IMR-90 (cell line): ENCODE results near the gene CEL. TPM values are rescaled to one million over a fixed set of nuclear protein-coding genes. Genes with fewer than 3 reads are reported as not detected.

Experiments used
- ATAC-seq: fragments of 200-7000 bp; cut with Tn5 transposase; 2 replicates; pipeline ENCODE4 v1.9.1; 2020; ENCODE audit warnings: low read depth, mild to moderate bottlenecking, moderate library complexity
- BruUV-seq: library from RNA; stranded (reverse); fragments of 400-500 nt; replicated peaks from 2 replicates; lab custom pipeline; 2021; lab: Mats Ljungman, UMichigan
- CTCF ChIA-PET: fragments of 300-600 bp; formaldehyde crosslinking; extraction: SDS; loops from one replicate; lab custom pipeline; 2021; ENCODE audit warnings: antibody characterized with exemption; lab: Yijun Ruan, JAX
- POLR2A ChIA-PET: fragments of 300-600 bp; sonication (Branson Sonifier 250); formaldehyde crosslinking; loops from one replicate; lab custom pipeline; 2022; ENCODE audit warnings: antibody characterized with exemption; ENCODE audit not compliant: unreplicated experiment; lab: Charles Lee
- DNase-seq: peaks from one replicate; pipeline ENCODE4 v3.0.0; 2013
- H2AFZ ChIP-seq: replicated peaks from 2 replicates; pipeline ENCODE3; 2013; ENCODE audit warnings: low read length, mild to moderate bottlenecking; ENCODE audit not compliant: poor library complexity
- H2AK5ac ChIP-seq: 2 replicates; pipeline ENCODE4 v1.6.1; 2013; ENCODE audit warnings: low read depth, low read length, inconsistent platforms
- H2AK9ac ChIP-seq: replicated peaks from 2 replicates; pipeline ENCODE3; 2013; ENCODE audit warnings: mild to moderate bottlenecking, low read depth, low read length, moderate library complexity; ENCODE audit not compliant: poor library complexity
- H2BK120ac ChIP-seq: 2 replicates; pipeline ENCODE4 v1.6.1; 2013; ENCODE audit warnings: low read depth, low read length, inconsistent platforms
- H2BK15ac ChIP-seq: 3 replicates; pipeline ENCODE4 v1.6.1; 2013; ENCODE audit warnings: low read depth, low read length, inconsistent platforms
- H2BK20ac ChIP-seq: 2 replicates; pipeline ENCODE4 v1.6.1; 2013; ENCODE audit warnings: low read depth, mild to moderate bottlenecking, inconsistent platforms, low read length, moderate library complexity
- H2BK5ac ChIP-seq: 2 replicates; pipeline ENCODE4 v1.6.1; 2013; ENCODE audit warnings: mild to moderate bottlenecking, low read depth, low read length, inconsistent platforms; ENCODE audit not compliant: poor library complexity, severe bottlenecking
- H3K14ac ChIP-seq: replicated peaks from 2 replicates; pipeline ENCODE4 v1.6.1; 2013; ENCODE audit warnings: low read depth, low read length, inconsistent platforms
- H3K18ac ChIP-seq: 2 replicates; pipeline ENCODE4 v1.6.1; 2013; ENCODE audit warnings: low read depth, low read length, control low read depth
- H3K23ac ChIP-seq: 2 replicates; pipeline ENCODE4 v1.6.1; 2013; ENCODE audit warnings: low read depth, low read length, inconsistent platforms
- H3K27ac ChIP-seq: 2 replicates; pipeline ENCODE4 v1.5.1; 2013; ENCODE audit warnings: mild to moderate bottlenecking, control low read depth, low read length; ENCODE audit not compliant: insufficient read depth
- H3K27me3 ChIP-seq: 2 replicates; pipeline ENCODE4 v1.6.1; 2013; ENCODE audit warnings: low read length; ENCODE audit not compliant: control insufficient read depth, insufficient read depth
- H3K36me3 ChIP-seq: 2 replicates; pipeline ENCODE4 v1.6.1; 2013; ENCODE audit warnings: low read length, mixed read lengths; ENCODE audit not compliant: control insufficient read depth, insufficient read depth
- H3K4ac ChIP-seq: 2 replicates; pipeline ENCODE4 v1.6.1; 2013; ENCODE audit warnings: low read depth, low read length, inconsistent platforms
- H3K4me1 ChIP-seq: 2 replicates; pipeline ENCODE4 v1.6.1; 2013; ENCODE audit warnings: low read length, mixed read lengths; ENCODE audit not compliant: control insufficient read depth, insufficient read depth
- H3K4me2 ChIP-seq: 2 replicates; pipeline ENCODE4 v1.6.1; 2013; ENCODE audit warnings: low read depth, mild to moderate bottlenecking, control low read depth, low read length, moderate library complexity
- H3K4me3 ChIP-seq: 2 replicates; pipeline ENCODE4 v1.5.1; 2013; ENCODE audit warnings: low read depth, mild to moderate bottlenecking, control low read depth, low read length, moderate library complexity; ENCODE audit not compliant: insufficient read depth
- H3K56ac ChIP-seq: 2 replicates; pipeline ENCODE4 v1.6.1; 2013; ENCODE audit warnings: low read length, inconsistent platforms; ENCODE audit not compliant: insufficient read depth; ENCODE audit errors: extremely low read depth
- H3K79me1 ChIP-seq, 2 experiments: 2 replicates each; pipeline ENCODE4 v1.6.1; 2013; ENCODE audit warnings: low read length in 2 of 2, inconsistent platforms in 1 of 2, low read depth in 1 of 2
- H3K9ac ChIP-seq: 2 replicates; pipeline ENCODE4 v1.6.1; 2013; ENCODE audit warnings: low read depth, low read length, control low read depth
- H3K9me1 ChIP-seq: 2 replicates; pipeline ENCODE4 v1.6.1; 2013; ENCODE audit warnings: low read length, inconsistent platforms; ENCODE audit not compliant: insufficient read depth
- H3K9me3 ChIP-seq: 2 replicates; pipeline ENCODE4 v1.6.1; 2013; ENCODE audit warnings: low read length; ENCODE audit not compliant: control insufficient read depth, insufficient read depth
- H4K20me1 ChIP-seq: 2 replicates; pipeline ENCODE4 v1.6.1; 2013; ENCODE audit warnings: low read length, inconsistent platforms; ENCODE audit not compliant: insufficient read depth
- H4K5ac ChIP-seq: 2 replicates; pipeline ENCODE4 v1.6.1; 2013; ENCODE audit warnings: mild to moderate bottlenecking, low read depth, low read length, control low read depth
- H4K8ac ChIP-seq, 2 experiments: 2 replicates each; pipeline ENCODE4 v1.6.1; 2013; ENCODE audit warnings: low read depth in 2 of 2, low read length in 2 of 2, control low read depth in 1 of 2, inconsistent platforms in 1 of 2
- H4K91ac ChIP-seq: 2 replicates; pipeline ENCODE4 v1.6.1; 2013; ENCODE audit warnings: low read depth, low read length, inconsistent platforms; ENCODE audit not compliant: insufficient read depth
- BHLHE40 ChIP-seq: fragments of 150-350 bp; IDR thresholded peaks from 2 replicates; pipeline ENCODE4 v1.6.1; 2016; ENCODE audit warnings: mild to moderate bottlenecking, low read depth, low read length
- CEBPB ChIP-seq: IDR thresholded peaks from 2 replicates; pipeline ENCODE4 v1.6.1; 2012; ENCODE audit warnings: low read depth, low read length, improper control_type of control experiment
- CHD1 ChIP-seq: IDR thresholded peaks from 2 replicates; pipeline ENCODE4 v1.6.1; 2012; ENCODE audit warnings: low read depth, low read length, improper control_type of control experiment
- CTCF ChIP-seq: conservative IDR thresholded peaks from 2 replicates; pipeline ENCODE4 v1.5.1; 2012; ENCODE audit warnings: mild to moderate bottlenecking, low read depth, low read length, improper control_type of control experiment
- FOS ChIP-seq: fragments of 150-350 bp; IDR thresholded peaks from 2 replicates; pipeline ENCODE4 v1.6.1; 2016; ENCODE audit warnings: low read depth, low read length
- MAFK ChIP-seq: IDR thresholded peaks from 2 replicates; pipeline ENCODE4 v1.6.1; 2012; ENCODE audit warnings: low read depth, low read length, improper control_type of control experiment
- MXI1 ChIP-seq: IDR thresholded peaks from 2 replicates; pipeline ENCODE4 v1.6.1; 2012; ENCODE audit warnings: low read depth, mild to moderate bottlenecking, low read length, moderate library complexity, borderline replicate concordance
- NFE2L2 ChIP-seq: fragments of 150-350 bp; IDR thresholded peaks from 2 replicates; pipeline ENCODE4 v1.6.1; 2016; ENCODE audit warnings: low read depth, mild to moderate bottlenecking, low read length
- POLR2A ChIP-seq: IDR thresholded peaks from 2 replicates; pipeline ENCODE4 v1.6.1; 2012; ENCODE audit warnings: mild to moderate bottlenecking, low read depth, low read length
- RAD21 ChIP-seq: IDR thresholded peaks from 2 replicates; pipeline ENCODE4 v1.6.1; 2012; ENCODE audit warnings: low read length, improper control_type of control experiment
- RCOR1 ChIP-seq: IDR thresholded peaks from 2 replicates; pipeline ENCODE4 v1.6.1; 2012; ENCODE audit warnings: mild to moderate bottlenecking, low read length, improper control_type of control experiment; ENCODE audit not compliant: insufficient replicate concordance
- RFX5 ChIP-seq: IDR thresholded peaks from 2 replicates; pipeline ENCODE4 v1.8.0; 2012; ENCODE audit warnings: low read depth, mild to moderate bottlenecking, low read length, moderate library complexity
- SMC3 ChIP-seq: fragments of 150-350 bp; IDR thresholded peaks from 2 replicates; pipeline ENCODE4 v1.6.1; 2016; ENCODE audit warnings: low read depth, mild to moderate bottlenecking, antibody characterized with exemption, low read length, moderate library complexity
- WGBS, 2 experiments: methylation state at CpG; one replicate each; pipeline versions ENCODE4 v1.1.5 to v1.1.7; 2013; ENCODE audit warnings: missing lambda C conversion rate in 2 of 2; ENCODE audit not compliant: insufficient read length in 1 of 2; ENCODE audit errors: extremely low coverage in 2 of 2; 5-methylcytosine and 5-hydroxymethylcytosine counted together
- dilution Hi-C: fragments of 300-500 bp; cut with HindIII; formaldehyde crosslinking; loops from one replicate; pipeline ENCODE4 v1.14.3; 2018; ENCODE audit warnings: low sequenced_read_pairs; ENCODE audit not compliant: unreplicated experiment
- in situ Hi-C: fragments of 300-500 bp; cut with MboI; formaldehyde crosslinking; loops from 3 replicates; pipeline ENCODE4 v1.14.3; 2019; ENCODE audit warnings: low sequenced_read_pairs, inconsistent platforms, mixed read lengths
- intact Hi-C: fragments of 100-400 bp; cut with micrococcal nuclease; formaldehyde crosslinking; loops from 2 replicates; pipeline ENCODE4 v1.10.0; 2022
- polyA plus RNA-seq, 3 experiments: library from polyadenylated mRNA; depleted of rRNA; stranded (reverse); fragments of >200 nt; gene quantifications; 2 replicates each; pipeline ENCODE4 v1.2.3, GENCODE V29; 2012; ENCODE audit warnings: low replicate concordance in 1 of 3
- total RNA-seq: library from RNA; depleted of rRNA; stranded (reverse); fragments of >200 nt; gene quantifications from 2 replicates; pipeline ENCODE4 v1.2.3, GENCODE V29; 2012
- TF ChIP-seq, protein P1 (sequence below): fragments of 150-350 bp; IDR thresholded peaks from 2 replicates; pipeline ENCODE4 v1.6.1; 2017; ENCODE audit warnings: mild to moderate bottlenecking, antibody characterized with exemption, low read length, low read depth
- TF ChIP-seq, protein P2 (sequence below): fragments of 150-350 bp; IDR thresholded peaks from 2 replicates; pipeline ENCODE4 v1.6.1; 2016; ENCODE audit warnings: low read depth, mild to moderate bottlenecking, low read length, moderate library complexity, borderline replicate concordance

Gene CEL
- total and polyA plus RNA-seq, 2 of the 4 experiments (the other 2 are of a cell fraction), result under 0.01 to 0.75 TPM

- Histone ChIP-seq H3K18ac (no peak overlapping the region), H3K27me3 (no peaks in the 10 kb centered on the region), H3K4me2 (no peak overlapping the region), H4K5ac (no peak overlapping the region), H3K23ac (no peak overlapping the region), H2AFZ (no peak overlapping the region), H3K36me3 (peaks cover 70% of the 10 kb centered on the region), H2BK5ac (no peak overlapping the region), H2AK9ac (no peak overlapping the region), H4K8ac (no peak overlapping the region), H3K27ac (no peak overlapping the region), H4K20me1 (peaks cover 9% of the 10 kb centered on the region; the same call in 1 of the 2 replicates), H2AK5ac (no peak overlapping the region), H3K14ac (no peak overlapping the region), H2BK15ac (no peak overlapping the region), H3K9me3 (no peaks in the 10 kb centered on the region), H2BK120ac (no peak overlapping the region), H3K56ac (no peak overlapping the region), H3K4ac (no peak overlapping the region), H3K79me1 (no peaks in the 10 kb centered on the region; a peak in 1 of 4 replicates), H3K9me1 (no peaks in the 10 kb centered on the region), H3K9ac (no peak overlapping the region), H4K91ac (no peak overlapping the region), H3K4me3 (no peak overlapping the region), H2BK20ac (no peak overlapping the region), H3K4me1 (no peaks in the 10 kb centered on the region)
- in situ Hi-C loops (loop anchor here (5.0 kb wide), 1 partner anchor 42 kb away; no protein-coding TSS in a partner anchor), dilution Hi-C loops (no loop called here), intact Hi-C loops (no loop called here)
- ChIA-PET POLR2A (no interaction called here), CTCF (no interaction called here)
- no peak for ATAC-seq
- 92% methylated on average over 5 of the region's 15 CpGs; no CpG with 5 or more reads in 1 of the 2 experiments for WGBS, 2 experiments
- no peak for DNase-seq
- BruUV-seq, result no TSS peak
- TF ChIP-seq CEBPB (no peak), CHD1 (no peak), CTCF (no peak), RCOR1 (no peak), MXI1 (no peak), MAFK (no peak), NFE2L2 (no peak), SMC3 (no peak), RAD21 (no peak), BHLHE40 (no peak), POLR2A (no peak), RFX5 (no peak), FOS (no peak)
- TF ChIP-seq, protein P1, sequence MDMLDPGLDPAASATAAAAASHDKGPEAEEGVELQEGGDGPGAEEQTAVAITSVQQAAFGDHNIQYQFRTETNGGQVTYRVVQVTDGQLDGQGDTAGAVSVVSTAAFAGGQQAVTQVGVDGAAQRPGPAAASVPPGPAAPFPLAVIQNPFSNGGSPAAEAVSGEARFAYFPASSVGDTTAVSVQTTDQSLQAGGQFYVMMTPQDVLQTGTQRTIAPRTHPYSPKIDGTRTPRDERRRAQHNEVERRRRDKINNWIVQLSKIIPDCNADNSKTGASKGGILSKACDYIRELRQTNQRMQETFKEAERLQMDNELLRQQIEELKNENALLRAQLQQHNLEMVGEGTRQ, result no peak
- TF ChIP-seq, protein P2, sequence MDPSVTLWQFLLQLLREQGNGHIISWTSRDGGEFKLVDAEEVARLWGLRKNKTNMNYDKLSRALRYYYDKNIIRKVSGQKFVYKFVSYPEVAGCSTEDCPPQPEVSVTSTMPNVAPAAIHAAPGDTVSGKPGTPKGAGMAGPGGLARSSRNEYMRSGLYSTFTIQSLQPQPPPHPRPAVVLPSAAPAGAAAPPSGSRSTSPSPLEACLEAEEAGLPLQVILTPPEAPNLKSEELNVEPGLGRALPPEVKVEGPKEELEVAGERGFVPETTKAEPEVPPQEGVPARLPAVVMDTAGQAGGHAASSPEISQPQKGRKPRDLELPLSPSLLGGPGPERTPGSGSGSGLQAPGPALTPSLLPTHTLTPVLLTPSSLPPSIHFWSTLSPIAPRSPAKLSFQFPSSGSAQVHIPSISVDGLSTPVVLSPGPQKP, result no peak
These were observed 43.1 kb downstream of the CEL start for GRCh38 chr9:133104718-133105460.
